ENCODE results near the gene SLC12A6.

The SLC12A6 gene

DNA sequence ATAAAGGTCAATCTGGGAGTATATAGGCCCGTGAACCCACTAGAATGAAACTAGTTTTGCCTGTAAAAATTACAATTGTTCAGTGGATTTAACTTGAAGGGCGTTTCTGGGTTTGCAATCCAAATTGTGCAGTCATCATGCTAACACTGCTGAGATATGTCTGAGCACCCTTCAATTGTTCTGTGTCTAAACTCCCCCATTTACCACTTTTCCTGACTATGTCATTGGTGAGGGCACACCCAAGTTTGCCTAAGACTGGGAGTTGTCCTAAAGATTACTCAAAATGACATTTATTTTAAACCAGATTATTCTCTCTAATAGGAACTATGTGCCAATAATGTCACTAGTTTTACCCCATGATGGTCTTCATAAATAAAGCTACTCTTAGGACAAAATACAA, 58.2 kb downstream of the SLC12A6 start:
- in situ Hi-C loops (cut with MboI; ENCODE audit: low sequenced_read_pairs): no loop called here

GRCh38 chr15:34275721-34276120, 61.9 kb downstream of the SLC12A6 start:
- in situ Hi-C loops (cut with MboI; ENCODE audit: low sequenced_read_pairs): no loop called here

DNA sequence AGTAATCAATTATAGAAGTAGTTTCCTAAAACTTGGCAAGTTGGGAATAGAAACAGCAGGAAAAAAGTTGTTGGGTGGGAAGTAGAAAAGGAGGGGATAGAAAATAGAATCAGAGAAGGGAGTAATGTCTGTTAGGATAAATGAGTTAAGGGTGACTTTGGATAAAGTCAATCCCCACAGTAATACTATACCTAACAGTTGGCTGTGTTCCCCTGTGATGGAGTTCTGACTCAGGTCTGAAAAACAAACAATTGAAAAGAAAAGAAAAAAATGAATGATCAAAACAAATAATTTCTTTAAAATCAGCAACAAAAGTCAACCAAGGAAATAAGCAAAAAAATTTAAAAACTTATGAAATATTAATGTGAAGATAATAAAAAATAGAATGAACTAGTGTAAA, 62.4 kb downstream of the SLC12A6 start:
- in situ Hi-C loops (cut with MboI; ENCODE audit: low sequenced_read_pairs): no loop called here

- in situ Hi-C loops (cut with MboI; ENCODE audit: low sequenced_read_pairs): no loop called here
Measured at GRCh38 chr15:34271493-34271892, 66.1 kb downstream of the SLC12A6 start.

DNA sequence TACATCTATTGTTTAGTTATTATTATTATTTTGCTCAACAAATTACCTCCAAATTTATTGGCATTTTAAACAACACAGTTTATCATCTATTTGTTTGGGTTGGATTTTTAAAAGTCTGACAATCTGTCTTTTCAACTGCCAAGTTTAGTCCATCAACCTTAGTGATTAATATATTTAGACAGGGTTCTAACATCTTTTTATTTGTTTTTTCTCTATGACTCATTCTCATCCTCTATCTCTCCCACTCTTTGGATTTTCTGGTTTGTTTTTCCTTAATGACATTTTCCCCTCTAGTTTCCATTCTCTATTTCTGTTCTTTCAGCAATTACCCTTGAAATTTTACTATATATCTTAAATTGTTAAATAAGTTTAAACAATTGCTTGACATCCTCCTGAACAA, 70.8 kb downstream of the SLC12A6 start:
- in situ Hi-C loops (cut with MboI; ENCODE audit: low sequenced_read_pairs): no loop called here

DNA sequence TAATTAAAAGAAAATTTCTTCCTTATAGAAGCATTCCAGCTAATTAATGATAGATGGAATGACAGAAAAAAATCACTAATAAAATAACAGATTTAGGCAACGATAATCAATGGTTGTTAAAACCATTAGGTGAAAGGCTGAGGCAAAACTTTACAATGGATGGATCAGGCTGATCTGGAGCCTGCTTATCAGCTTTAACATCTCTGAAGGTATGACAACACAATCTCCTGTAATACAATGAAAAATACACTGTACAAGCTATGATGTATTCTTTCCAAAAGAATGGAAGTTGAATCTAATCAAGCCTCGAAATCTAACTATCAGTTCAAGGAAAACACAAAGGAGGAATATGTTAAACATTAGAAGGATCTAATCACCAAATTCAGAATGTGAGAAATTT, 73.5 kb downstream of the SLC12A6 start:
- in situ Hi-C loops (cut with MboI; ENCODE audit: low sequenced_read_pairs): no loop called here

GRCh38 chr15:34262362-34262761, 75.2 kb downstream of the SLC12A6 start:
- in situ Hi-C loops (cut with MboI; ENCODE audit: low sequenced_read_pairs): no loop called here

DNA sequence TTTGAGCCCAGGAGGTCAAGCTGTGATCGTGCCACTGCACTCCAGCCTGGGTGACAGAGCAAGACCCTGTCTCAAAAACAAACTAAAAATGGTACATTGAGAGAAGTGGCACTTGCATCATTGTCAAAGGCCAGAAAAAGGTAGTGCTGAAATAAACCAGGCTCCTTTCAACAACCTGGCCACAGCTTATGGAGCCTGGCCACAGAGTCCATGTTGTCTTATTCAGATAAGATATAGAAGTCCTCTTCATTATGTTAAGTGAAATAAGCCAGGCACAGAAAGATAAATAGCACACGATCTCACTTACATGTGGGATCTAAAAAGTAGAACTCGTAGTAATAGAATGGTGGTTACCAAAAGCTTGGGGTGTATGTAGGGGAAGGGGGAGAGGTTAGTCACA, 78.0 kb downstream of the SLC12A6 start:
- in situ Hi-C loops (cut with MboI; ENCODE audit: low sequenced_read_pairs): no loop called here

- in situ Hi-C loops (cut with MboI; ENCODE audit: low sequenced_read_pairs): no loop called here
Measured at GRCh38 chr15:34258151-34258550, 79.4 kb downstream of the SLC12A6 start.

- in situ Hi-C loops (cut with MboI; ENCODE audit: low sequenced_read_pairs): no loop called here
Measured at GRCh38 chr15:34252545-34252944, 85.0 kb downstream of the SLC12A6 start.

DNA sequence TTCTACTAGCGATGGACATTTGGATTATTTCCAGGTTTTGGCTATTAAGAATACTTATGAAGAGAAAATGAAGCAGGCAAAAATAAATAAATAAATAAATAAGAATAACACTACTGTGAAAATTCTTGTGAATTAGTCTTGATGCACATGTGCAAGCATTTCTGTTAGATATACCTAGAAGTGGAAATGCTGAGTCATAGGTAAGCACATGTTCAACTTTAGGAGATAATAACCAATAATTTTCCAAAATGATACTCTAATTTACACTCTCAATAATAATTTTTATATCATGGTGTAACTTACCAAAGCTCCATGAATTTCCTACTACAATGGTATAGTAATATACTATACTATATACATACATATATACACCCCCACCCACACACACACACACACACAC, 89.4 kb downstream of the SLC12A6 start:
- in situ Hi-C loops (cut with MboI; ENCODE audit: low sequenced_read_pairs): loop anchor here (25.0 kb wide), 1 partner anchor 339 kb away; the partner anchor contains the start of gene GOLGA8B

DNA sequence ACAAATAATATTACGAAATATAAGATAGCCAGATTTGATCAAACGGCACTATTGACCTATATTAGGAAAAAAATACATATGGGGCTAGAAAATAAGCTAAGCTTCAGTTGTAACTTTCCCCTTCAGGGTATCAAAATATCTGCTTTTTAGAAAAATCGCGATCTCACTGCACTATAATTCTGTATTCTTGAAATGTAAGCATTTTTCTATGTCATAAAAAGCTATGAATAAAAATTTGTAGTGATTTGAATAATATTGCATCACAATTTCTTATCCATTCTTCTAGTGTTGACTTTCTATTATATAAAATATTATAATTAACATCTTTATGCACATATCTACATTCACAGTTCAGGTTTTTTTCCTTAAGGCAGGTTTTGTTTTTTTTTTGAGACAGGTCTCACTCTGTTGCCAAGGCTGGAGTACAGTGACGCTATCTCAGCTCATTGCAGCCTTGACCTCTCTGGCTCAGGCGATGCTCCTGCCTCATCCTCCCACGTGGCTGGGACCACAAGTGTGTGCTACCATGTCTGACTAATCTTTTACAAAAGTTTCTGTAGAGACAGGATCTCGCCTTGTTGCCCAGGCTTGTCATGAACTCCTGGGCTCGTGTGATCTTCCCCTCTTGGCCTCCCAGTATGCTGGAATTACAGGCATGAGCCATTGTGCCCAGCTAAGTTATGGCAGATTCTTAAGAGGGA, 91.2 kb downstream of the SLC12A6 start:
- in situ Hi-C loops (cut with MboI; ENCODE audit: low sequenced_read_pairs): loop anchor here (25.0 kb wide), 1 partner anchor 341 kb away; the partner anchor contains the start of gene GOLGA8B

DNA sequence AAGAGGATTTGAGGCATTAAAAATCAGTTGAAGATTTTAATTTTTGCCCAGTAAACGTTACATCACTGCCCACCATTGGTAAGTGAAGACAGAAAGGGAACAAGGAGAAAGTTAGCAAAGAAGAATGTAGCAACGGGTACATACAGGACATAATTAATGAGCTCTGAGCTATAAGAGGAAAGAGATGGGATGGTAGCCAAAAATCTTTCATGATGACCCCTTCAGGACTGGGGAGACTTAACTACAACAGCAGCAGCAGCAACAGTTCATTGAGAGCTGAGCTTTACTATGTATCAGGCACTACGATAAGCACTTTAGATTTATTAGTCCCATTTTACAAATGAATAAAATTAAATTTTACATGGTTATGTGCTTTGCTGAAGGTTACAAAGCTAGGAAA, 94.4 kb downstream of the SLC12A6 start:
- in situ Hi-C loops (cut with MboI; ENCODE audit: low sequenced_read_pairs): loop anchor here (25.0 kb wide), 1 partner anchor 344 kb away; the partner anchor contains the start of gene GOLGA8B

- in situ Hi-C loops (cut with MboI; ENCODE audit: low sequenced_read_pairs): loop anchor here (25.0 kb wide), 1 partner anchor 345 kb away; the partner anchor contains the start of gene GOLGA8B
Measured at GRCh38 chr15:34242331-34242710, 95.3 kb downstream of the SLC12A6 start.

GRCh38 chr15:34241376-34242330, 95.9 kb downstream of the SLC12A6 start:
- in situ Hi-C loops (cut with MboI; ENCODE audit: low sequenced_read_pairs): loop anchor here (25.0 kb wide), 1 partner anchor 346 kb away; the partner anchor contains the start of gene GOLGA8B

- in situ Hi-C loops (cut with MboI; ENCODE audit: low sequenced_read_pairs): loop anchor here (25.0 kb wide), 1 partner anchor 347 kb away; the partner anchor contains the start of gene GOLGA8B
Measured at GRCh38 chr15:34240537-34240936, 97.0 kb downstream of the SLC12A6 start.

DNA sequence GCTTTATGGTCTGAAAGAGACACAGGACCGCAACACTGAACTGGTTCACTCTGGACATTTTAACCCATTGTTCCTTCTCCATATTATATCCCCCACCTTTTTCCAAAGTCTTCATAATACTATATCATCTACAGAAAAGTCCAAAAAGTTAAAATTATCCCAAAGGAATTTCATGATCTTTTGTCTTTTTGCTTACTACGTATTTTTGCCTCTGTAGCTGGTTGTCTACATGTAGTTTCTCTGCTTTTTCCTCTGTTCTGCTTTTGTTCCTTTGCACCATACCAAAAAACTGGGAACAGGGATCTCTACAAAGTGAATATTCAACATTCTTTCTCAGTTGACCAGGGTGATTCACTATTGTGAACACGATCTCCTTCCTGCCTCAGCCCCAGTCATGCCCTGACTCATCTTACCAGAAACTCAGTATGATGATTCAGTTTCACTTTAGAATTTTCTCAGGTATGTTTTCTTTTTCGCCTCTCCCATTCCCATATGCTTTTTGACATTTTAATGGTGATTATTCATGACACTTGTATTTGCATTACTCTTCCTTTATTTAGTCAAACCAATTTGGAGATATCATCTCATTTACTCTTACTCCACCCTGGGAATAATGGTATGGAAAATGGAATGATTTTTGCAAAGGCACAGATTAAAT, 98.3 kb downstream of the SLC12A6 start:
- in situ Hi-C loops (cut with MboI; ENCODE audit: low sequenced_read_pairs): loop anchor here (10.0 to 25.0 kb wide), 2 partner anchors 56 to 348 kb away; partner anchors contain the start of gene GOLGA8B

GRCh38 chr15:34233614-34234013, 104.0 kb downstream of the SLC12A6 start:
- in situ Hi-C loops (cut with MboI; ENCODE audit: low sequenced_read_pairs): loop anchor here (10.0 to 25.0 kb wide), 2 partner anchors 61 to 354 kb away; partner anchors contain the start of gene GOLGA8B

- in situ Hi-C loops (cut with MboI; ENCODE audit: low sequenced_read_pairs): loop anchor here (10.0 kb wide), 1 partner anchor 119 kb away; the partner anchor contains the start of genes EMC7 and PGBD4
Measured at GRCh38 chr15:34223904-34224596, 113.5 kb downstream of the SLC12A6 start.

Data from HL-60/S4 (cell line).